GM23338 (cell line): ENCODE data around the gene PLEKHG4B.

Source experiments
- EZH2 ChIP-seq: fragments of 200-600 bp; sonication (generic); IDR thresholded peaks from one replicate; pipeline ENCODE4 v1.8.0; 2017; ENCODE audit warnings: antibody characterized with exemption, mild to moderate bottlenecking, low read depth; ENCODE audit not compliant: unreplicated experiment
- EZH2phosphoT487 ChIP-seq: fragments of 200-600 bp; sonication (generic); IDR thresholded peaks from one replicate; pipeline ENCODE4 v1.8.1; 2018; ENCODE audit warnings: antibody characterized with exemption; ENCODE audit not compliant: unreplicated experiment
- NANOG ChIP-seq: IDR thresholded peaks from 2 replicates; pipeline ENCODE4 v1.6.1; 2016; ENCODE audit warnings: antibody characterized with exemption, borderline replicate concordance
- POLR2AphosphoS5 ChIP-seq: IDR thresholded peaks from 2 replicates; pipeline ENCODE4 v1.6.1; 2016; ENCODE audit warnings: antibody characterized with exemption, low read depth
- ZNF462 ChIP-seq: fragments of 250-450 bp; sonication (Bioruptor Pico); IDR thresholded peaks from 2 replicates; pipeline ENCODE4 v1.5.0; 2020; ENCODE audit warnings: mild to moderate bottlenecking, moderate library complexity
- TF ChIP-seq, protein P1 (sequence below), 2 experiments: fragments of 200-600 bp in 1 of 2; sonication (generic) in 1 of 2; conservative IDR thresholded peaks; 2 replicates each; pipeline versions ENCODE4 v1.5.1 to v1.6.1; 2016 to 2017; ENCODE audit warnings: antibody characterized with exemption in 2 of 2, low read depth in 2 of 2, mild to moderate bottlenecking in 2 of 2, moderate library complexity in 1 of 2

DNA sequence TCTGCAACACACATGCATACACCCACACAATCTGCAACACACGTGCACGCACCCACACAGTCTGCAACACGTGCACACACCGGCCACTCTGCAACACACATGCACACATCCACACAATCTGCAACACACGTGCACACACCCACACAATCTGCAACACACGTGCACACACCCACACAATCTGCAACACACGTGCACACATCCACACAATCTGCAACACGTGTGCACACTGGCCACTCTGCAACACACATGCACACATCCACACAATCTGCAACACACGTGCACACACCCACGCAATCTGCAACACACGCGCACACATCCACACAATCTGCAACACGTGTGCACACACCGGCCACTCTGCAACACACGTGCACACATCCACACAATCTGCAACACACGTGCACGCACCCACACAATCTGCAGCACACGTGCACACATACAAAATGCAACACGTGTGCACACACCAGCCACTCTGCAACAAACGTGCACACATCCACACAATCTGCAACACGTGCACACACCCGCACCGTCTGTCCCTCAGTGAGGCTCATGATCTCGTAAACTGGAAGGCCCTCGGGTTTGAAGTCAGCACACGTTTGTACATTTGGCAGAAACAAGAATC, 18.4 kb downstream of the PLEKHG4B start:
- TF ChIP-seq, protein P1, sequence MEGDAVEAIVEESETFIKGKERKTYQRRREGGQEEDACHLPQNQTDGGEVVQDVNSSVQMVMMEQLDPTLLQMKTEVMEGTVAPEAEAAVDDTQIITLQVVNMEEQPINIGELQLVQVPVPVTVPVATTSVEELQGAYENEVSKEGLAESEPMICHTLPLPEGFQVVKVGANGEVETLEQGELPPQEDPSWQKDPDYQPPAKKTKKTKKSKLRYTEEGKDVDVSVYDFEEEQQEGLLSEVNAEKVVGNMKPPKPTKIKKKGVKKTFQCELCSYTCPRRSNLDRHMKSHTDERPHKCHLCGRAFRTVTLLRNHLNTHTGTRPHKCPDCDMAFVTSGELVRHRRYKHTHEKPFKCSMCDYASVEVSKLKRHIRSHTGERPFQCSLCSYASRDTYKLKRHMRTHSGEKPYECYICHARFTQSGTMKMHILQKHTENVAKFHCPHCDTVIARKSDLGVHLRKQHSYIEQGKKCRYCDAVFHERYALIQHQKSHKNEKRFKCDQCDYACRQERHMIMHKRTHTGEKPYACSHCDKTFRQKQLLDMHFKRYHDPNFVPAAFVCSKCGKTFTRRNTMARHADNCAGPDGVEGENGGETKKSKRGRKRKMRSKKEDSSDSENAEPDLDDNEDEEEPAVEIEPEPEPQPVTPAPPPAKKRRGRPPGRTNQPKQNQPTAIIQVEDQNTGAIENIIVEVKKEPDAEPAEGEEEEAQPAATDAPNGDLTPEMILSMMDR (conservative IDR thresholded peaks at IDR 0.05; ENCODE audit: low read depth in 2 of 2) = no peak
- no peak for TF ChIP-seq POLR2AphosphoS5
- TF ChIP-seq EZH2phosphoT487 = no peak
- no peak for TF ChIP-seq EZH2
- TF ChIP-seq ZNF462 (CRISPR knock-in tag) = no peak
- no peak for TF ChIP-seq NANOG
